Measurements from ENCODE around the gene EIF1AY. TPM values are rescaled to one million over a fixed set of nuclear protein-coding genes. Genes with fewer than 3 reads are reported as not detected.
A peak's percentile ranks its signal among the peaks of the same experiment; 100 is the strongest.

The EIF1AY gene
- total and polyA plus RNA-seq, 10 donors = 55.0 to 85.9 (median 62.2) TPM; not detected in 6

DNA sequence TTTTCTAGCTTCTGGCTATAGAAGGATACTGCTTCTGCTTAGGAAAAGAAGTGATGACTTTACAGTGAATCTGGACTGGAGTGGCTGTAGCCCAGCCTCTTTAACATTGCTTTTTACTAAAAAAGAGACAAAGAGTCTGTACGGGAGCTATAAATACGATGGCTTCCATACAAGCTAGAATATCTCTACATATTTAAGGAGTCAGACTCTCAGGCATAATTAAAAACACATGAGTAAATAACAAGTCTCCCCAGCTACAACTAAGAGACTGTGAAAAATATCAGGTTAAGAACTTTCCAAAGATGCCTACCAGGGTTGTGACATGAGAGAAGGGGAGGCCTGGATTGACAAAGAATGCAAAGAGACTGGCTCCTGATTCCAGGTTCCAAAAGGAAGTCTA, 19.8 kb upstream of the EIF1AY start:
- TF ChIP-seq POLR2AphosphoS5 (IDR thresholded peaks at IDR 0.05) (no peak), POLR2A (IDR thresholded peaks at IDR 0.05) (no peak)
- TF ChIP-seq, protein P1, sequence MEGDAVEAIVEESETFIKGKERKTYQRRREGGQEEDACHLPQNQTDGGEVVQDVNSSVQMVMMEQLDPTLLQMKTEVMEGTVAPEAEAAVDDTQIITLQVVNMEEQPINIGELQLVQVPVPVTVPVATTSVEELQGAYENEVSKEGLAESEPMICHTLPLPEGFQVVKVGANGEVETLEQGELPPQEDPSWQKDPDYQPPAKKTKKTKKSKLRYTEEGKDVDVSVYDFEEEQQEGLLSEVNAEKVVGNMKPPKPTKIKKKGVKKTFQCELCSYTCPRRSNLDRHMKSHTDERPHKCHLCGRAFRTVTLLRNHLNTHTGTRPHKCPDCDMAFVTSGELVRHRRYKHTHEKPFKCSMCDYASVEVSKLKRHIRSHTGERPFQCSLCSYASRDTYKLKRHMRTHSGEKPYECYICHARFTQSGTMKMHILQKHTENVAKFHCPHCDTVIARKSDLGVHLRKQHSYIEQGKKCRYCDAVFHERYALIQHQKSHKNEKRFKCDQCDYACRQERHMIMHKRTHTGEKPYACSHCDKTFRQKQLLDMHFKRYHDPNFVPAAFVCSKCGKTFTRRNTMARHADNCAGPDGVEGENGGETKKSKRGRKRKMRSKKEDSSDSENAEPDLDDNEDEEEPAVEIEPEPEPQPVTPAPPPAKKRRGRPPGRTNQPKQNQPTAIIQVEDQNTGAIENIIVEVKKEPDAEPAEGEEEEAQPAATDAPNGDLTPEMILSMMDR (IDR thresholded peaks at IDR 0.05 in 8 of 11, conservative IDR thresholded peaks at IDR 0.05 in 3 of 11) = no peak
- WGBS, 5 donors = 75 to 97% (median 87%) methylated on average over 2 of the region's 2 CpGs; no CpG with 5 or more reads in 2 of the 5 donors
- Histone ChIP-seq H3K36me3 (no peaks in the 10 kb centered on the region), H3K4me1 (peaks cover 0 to 16% (median 0%) of the 10 kb centered on the region in 6 donors), H3K4me3 (no peak overlapping the region), H3K27ac (no peak overlapping the region), H3K9me3 (peaks cover 0 to 8% (median 0%) of the 10 kb centered on the region in 8 donors), H3K27me3 (replicated peaks in 1 of 7) (no peaks in the 10 kb centered on the region)
- DNase-seq = no peak
- intact Hi-C loops (cut with DNase I; ENCODE audit: low total_unique reads) = no loop called here

DNA sequence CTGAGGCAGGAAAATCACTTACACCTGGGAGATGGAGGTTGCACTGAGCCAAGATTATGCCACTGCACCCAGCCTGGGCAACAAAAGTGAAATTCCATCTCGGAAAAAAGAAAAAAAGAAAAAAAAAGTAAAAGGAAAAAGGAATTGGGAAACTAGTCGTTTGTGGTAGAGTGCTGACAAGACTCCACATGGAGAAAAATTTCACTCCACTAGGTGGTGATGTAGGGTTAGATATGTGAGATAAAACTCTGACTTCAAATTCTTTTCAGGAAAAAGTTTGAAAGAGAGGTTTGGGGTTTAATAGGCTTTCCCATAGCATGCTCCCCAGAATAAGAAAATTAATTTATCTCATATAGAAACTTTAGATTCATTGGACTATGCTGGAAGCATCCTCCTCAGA, 16.9 kb upstream of the EIF1AY start:
- intact Hi-C loops (cut with DNase I; ENCODE audit: low total_unique reads) = no loop called here
- TF ChIP-seq POLR2AphosphoS5 (IDR thresholded peaks at IDR 0.05) = no peak
- no peak for TF ChIP-seq POLR2A (IDR thresholded peaks at IDR 0.05)
- TF ChIP-seq, protein P1 (IDR thresholded peaks at IDR 0.05 in 8 of 11, conservative IDR thresholded peaks at IDR 0.05 in 3 of 11) = peak in 4 of 11 experiments; percentile 47 to 59 (median 55)

DNA sequence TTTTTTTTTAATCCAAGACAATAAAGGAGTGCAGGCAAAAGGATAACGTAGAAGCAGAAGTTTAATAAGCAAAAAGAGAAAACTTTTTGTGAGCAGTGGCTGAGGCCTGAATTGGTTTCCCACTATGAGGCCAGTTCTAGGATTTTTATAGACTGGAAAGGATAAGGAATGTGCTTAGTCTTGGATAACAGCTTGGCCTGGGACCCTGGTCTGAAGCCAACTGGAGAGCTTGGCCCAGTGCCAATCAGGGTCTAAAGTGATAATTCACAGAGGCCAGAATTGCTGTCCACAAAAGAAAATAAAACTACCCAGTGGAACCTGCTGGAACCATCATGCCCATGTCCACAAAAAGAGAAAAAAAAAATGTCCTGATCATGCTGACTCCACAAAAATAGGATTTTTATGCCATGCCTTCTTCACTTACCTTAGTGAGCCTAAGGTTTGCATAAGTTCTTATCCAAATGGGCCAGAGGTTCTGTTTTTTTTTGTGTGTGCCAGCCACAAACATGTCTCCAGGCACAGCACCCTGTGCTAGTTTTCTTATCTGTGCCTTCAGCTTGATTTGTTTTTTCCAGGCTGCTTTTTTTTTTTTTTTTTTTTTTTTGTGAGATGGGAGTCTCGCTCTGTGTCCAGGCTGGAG, 15.6 kb upstream of the EIF1AY start:
- Histone ChIP-seq H3K27me3 (replicated peaks in 1 of 7) (no peaks in the 10 kb centered on the region), H3K27ac (peak overlapping the region in 2 of 8 donors; percentile 4 to 52), H3K4me1 (peaks cover 0 to 16% (median 0%) of the 10 kb centered on the region in 6 donors), H3K9me3 (no peaks in the 10 kb centered on the region), H3K4me3 (no peak overlapping the region), H3K36me3 (peaks cover 0 to 6% (median 0%) of the 10 kb centered on the region in 6 donors)
- TF ChIP-seq, protein P1 (IDR thresholded peaks at IDR 0.05 in 8 of 11, conservative IDR thresholded peaks at IDR 0.05 in 3 of 11) = no peak
- TF ChIP-seq POLR2A (IDR thresholded peaks at IDR 0.05) (no peak), POLR2AphosphoS5 (IDR thresholded peaks at IDR 0.05) (no peak)
- intact Hi-C loops (cut with DNase I; ENCODE audit: low total_unique reads) = no loop called here
- 76 to 82% (median 82%) methylated on average over 2 of the region's 2 CpGs; no CpG with 5 or more reads in 2 of the 5 donors for WGBS, 5 donors
- no peak for DNase-seq

More for the DNA sequence above, 16.9 kb upstream of the EIF1AY start:
- Histone ChIP-seq H3K4me3 (no peak overlapping the region), H3K36me3 (peaks cover 0 to 6% (median 0%) of the 10 kb centered on the region in 6 donors), H3K4me1 (peaks cover 0 to 16% (median 0%) of the 10 kb centered on the region in 6 donors), H3K9me3 (no peaks in the 10 kb centered on the region), H3K27ac (peak overlapping the region in 1 of 8 donors; percentile 23), H3K27me3 (replicated peaks in 1 of 7) (no peaks in the 10 kb centered on the region)
- 4 to 18% (median 6%) methylated on average over 2 of the region's 2 CpGs; no CpG with 5 or more reads in 2 of the 5 donors for WGBS, 5 donors
- DNase-seq = no peak

DNA sequence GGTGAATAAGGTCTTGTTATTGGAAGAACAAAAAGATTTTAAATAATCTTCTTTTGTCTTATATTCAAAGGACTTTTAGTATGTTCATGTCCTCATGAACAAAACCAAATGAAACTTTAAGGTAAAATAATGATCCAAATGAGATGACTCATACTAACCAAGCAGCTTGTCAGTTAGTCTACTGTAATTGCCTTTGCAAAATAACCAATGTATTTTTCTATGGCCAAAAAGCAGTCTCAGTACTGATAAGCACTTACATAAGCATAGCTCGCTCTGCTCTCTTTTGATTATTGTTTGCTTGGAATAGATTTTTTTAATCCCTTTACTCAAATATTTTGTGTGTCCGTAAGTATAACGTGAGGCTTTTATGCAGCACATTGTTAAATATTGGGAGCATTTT, 4.3 kb upstream of the EIF1AY start:
- DNase-seq = no peak
- WGBS, 5 donors = 80 to 92% (median 89%) methylated on average over 3 of the region's 3 CpGs; no CpG with 5 or more reads in 2 of the 5 donors
- intact Hi-C loops (cut with DNase I; ENCODE audit: low total_unique reads) = no loop called here

More for the DNA sequence above, 4.3 kb upstream of the EIF1AY start:
- Histone ChIP-seq H3K4me3 (no peak overlapping the region), H3K36me3 (no peaks in the 10 kb centered on the region), H3K9me3 (no peaks in the 10 kb centered on the region), H3K27me3 (replicated peaks in 1 of 7) (no peaks in the 10 kb centered on the region), H3K4me1 (peaks cover 0 to 21% (median 0%) of the 10 kb centered on the region in 6 donors), H3K27ac (peak overlapping the region in 2 of 8 donors; percentile 28 to 94)
- TF ChIP-seq POLR2AphosphoS5 (IDR thresholded peaks at IDR 0.05) (no peak), POLR2A (IDR thresholded peaks at IDR 0.05) (no peak)
- TF ChIP-seq, protein P1 (IDR thresholded peaks at IDR 0.05 in 8 of 11, conservative IDR thresholded peaks at IDR 0.05 in 3 of 11) = no peak

Data from spleen (tissue), 11 donors.